HCT116 (cell line): ENCODE data around the gene TNIK. TPM values are rescaled to one million over a fixed set of nuclear protein-coding genes. Genes with fewer than 3 reads are reported as not detected.

Source experiments
- ATAC-seq: fragments of 200-7000 bp; cut with Tn5 transposase; 2 replicates; pipeline ENCODE4 v1.9.1; 2020; ENCODE audit warnings: mild to moderate bottlenecking, moderate library complexity
- BruUV-seq: library from RNA; stranded (reverse); fragments of 400-500 nt; replicated peaks from 2 replicates; lab custom pipeline; 2021; lab: Mats Ljungman, UMichigan
- CTCF ChIA-PET: fragments of 300-600 bp; sonication (Branson Sonifier 250); formaldehyde crosslinking; loops from one replicate; lab custom pipeline; 2021; ENCODE audit warnings: antibody characterized with exemption; lab: Charles Lee
- POLR2A ChIA-PET: fragments of 300-600, 350-600 bp; sonication (Branson Sonifier 250); formaldehyde crosslinking; loops from one replicate; lab custom pipeline; 2021; ENCODE audit warnings: antibody characterized with exemption; lab: Charles Lee
- RAD21 ChIA-PET, 2 experiments: fragments of 300-600 bp; sonication (Branson Sonifier 250); formaldehyde crosslinking; loops; one replicate each; lab custom pipeline; 2023; ENCODE audit warnings: low total read pairs in 2 of 2; ENCODE audit not compliant: uncharacterized antibody in 2 of 2, unreplicated experiment in 2 of 2, low non-redundant PET in 1 of 2; lab: Charles Lee
- DNase-seq: peaks from one replicate; pipeline ENCODE4 v3.0.0-alpha.2; 2010; ENCODE audit warnings: low read depth, low spot score
- H2AFZ ChIP-seq: fragments of 200-600 bp; shearing (Covaris generic), sonication (generic); 2 replicates; pipeline ENCODE4 v1.6.1; 2017; ENCODE audit warnings: low read depth, mixed run types, mixed read lengths, antibody characterized with exemption, low read length; ENCODE audit not compliant: poor library complexity, severe bottlenecking
- H3K27ac ChIP-seq: 2 replicates; pipeline ENCODE4 v1.5.1; 2012; ENCODE audit warnings: low read depth, low read length
- H3K27me3 ChIP-seq: fragments of 200-600 bp; sonication (generic); 2 replicates; pipeline ENCODE4 v1.6.1; 2016; ENCODE audit warnings: mixed run types, low read length, mixed read lengths; ENCODE audit not compliant: insufficient read depth
- H3K36me3 ChIP-seq, 2 experiments: fragments of 200-500 bp in 1 of 2; fragments of 200-600 bp in 1 of 2; sonication (Bioruptor generic) in 1 of 2; sonication (generic) in 1 of 2; 2 replicates each; pipeline versions ENCODE4 v1.5.1 to v1.6.1; 2014 to 2016; ENCODE audit warnings: low read length in 2 of 2, inconsistent platforms in 1 of 2, mixed read lengths in 1 of 2, mixed run types in 1 of 2; ENCODE audit not compliant: insufficient read depth in 2 of 2, control insufficient read depth in 1 of 2
- H3K4me1 ChIP-seq, 2 experiments: fragments of 200-600 bp in 1 of 2; sonication (generic) in 1 of 2; 2 replicates each; pipeline versions ENCODE4 v1.5.1 to v1.6.1; 2012 to 2017; ENCODE audit warnings: low read length in 2 of 2, inconsistent platforms in 1 of 2, mild to moderate bottlenecking in 1 of 2, mixed read lengths in 1 of 2, mixed run types in 1 of 2, moderate library complexity in 1 of 2; ENCODE audit not compliant: insufficient read depth in 2 of 2, control insufficient read depth in 1 of 2
- H3K4me2 ChIP-seq: fragments of 200-600 bp; sonication (generic); 2 replicates; pipeline ENCODE4 v1.6.1; 2017; ENCODE audit warnings: mixed run types, low read length, mixed read lengths
- H3K4me3 ChIP-seq, 2 experiments: fragments of 200-600 bp in 1 of 2; sonication (generic) in 1 of 2; replicated peaks in 1 of 2; 2 replicates each; pipeline ENCODE4 v1.5.1; 2011 to 2016; ENCODE audit warnings: low read length in 2 of 2, control low read depth in 1 of 2, low read depth in 1 of 2, mild to moderate bottlenecking in 1 of 2, mixed read lengths in 1 of 2, mixed run types in 1 of 2
- H3K79me2 ChIP-seq: fragments of 200-600 bp; sonication (generic); 2 replicates; pipeline ENCODE4 v1.6.1; 2017; ENCODE audit warnings: mild to moderate bottlenecking, mixed run types, low read length, moderate library complexity, mixed read lengths; ENCODE audit not compliant: insufficient read depth
- H3K9ac ChIP-seq: fragments of 200-600 bp; sonication (generic); 2 replicates; pipeline ENCODE4 v1.6.1; 2016; ENCODE audit warnings: low read length, mixed read lengths
- H3K9me2 ChIP-seq: fragments of 200-600 bp; sonication (generic), shearing (Covaris generic); 2 replicates; pipeline ENCODE4 v1.6.1; 2017; ENCODE audit warnings: mixed run types, mild to moderate bottlenecking, moderate library complexity; ENCODE audit not compliant: insufficient read depth
- H3K9me3 ChIP-seq, 2 experiments: fragments of 200-500 bp in 1 of 2; fragments of 200-600 bp in 1 of 2; sonication (Bioruptor generic) in 1 of 2; sonication (generic) in 1 of 2; 2 replicates each; pipeline ENCODE4 v1.6.1; 2014 to 2017; ENCODE audit warnings: low read length in 2 of 2, mixed read lengths in 2 of 2, inconsistent platforms in 1 of 2, low read depth in 1 of 2, mild to moderate bottlenecking in 1 of 2, mixed run types in 1 of 2, moderate library complexity in 1 of 2; ENCODE audit not compliant: control insufficient read depth in 1 of 2, insufficient read depth in 1 of 2
- H4K20me1 ChIP-seq: fragments of 200-600 bp; sonication (generic), shearing (Covaris generic); 2 replicates; pipeline ENCODE4 v1.6.1; 2017; ENCODE audit warnings: mixed run types, mild to moderate bottlenecking, moderate library complexity; ENCODE audit not compliant: insufficient read depth
- CBX3 ChIP-seq: IDR thresholded peaks from 2 replicates; pipeline ENCODE4 v1.6.1; 2012; ENCODE audit warnings: low read depth
- CTCF ChIP-seq, 3 experiments: fragments of 200-600 bp in 1 of 3; sonication (generic) in 1 of 3; IDR thresholded peaks in 2 of 3; conservative IDR thresholded peaks in 1 of 3; 2 replicates each; pipeline ENCODE4 v1.5.1; 2012 to 2017; ENCODE audit warnings: low read depth in 2 of 3, low read length in 2 of 3, antibody characterized with exemption in 1 of 3, borderline replicate concordance in 1 of 3, control low read depth in 1 of 3, mild to moderate bottlenecking in 1 of 3, mixed read lengths in 1 of 3, mixed run types in 1 of 3, moderate library complexity in 1 of 3; ENCODE audit not compliant: insufficient read depth in 1 of 3
- EGR1 ChIP-seq: IDR thresholded peaks from 2 replicates; pipeline ENCODE4 v1.6.1; 2012; ENCODE audit warnings: low read depth
- EZH2 ChIP-seq: fragments of 200-600 bp; sonication (generic); IDR thresholded peaks from 2 replicates; pipeline ENCODE4 v1.6.1; 2017; ENCODE audit warnings: antibody characterized with exemption, mixed run types
- EZH2phosphoT487 ChIP-seq: fragments of 200-600 bp; IDR thresholded peaks from 2 replicates; pipeline ENCODE4 v1.6.1; 2018; ENCODE audit warnings: antibody characterized with exemption, borderline replicate concordance
- JUND ChIP-seq: IDR thresholded peaks from 2 replicates; pipeline ENCODE4 v1.6.1; 2012
- POLR2A ChIP-seq: IDR thresholded peaks from 2 replicates; pipeline ENCODE4 v1.7.0; 2011; ENCODE audit warnings: borderline replicate concordance; ENCODE audit not compliant: insufficient read depth, insufficient read length; ENCODE audit errors: extremely low read depth
- SP1 ChIP-seq: IDR thresholded peaks from 2 replicates; pipeline ENCODE4 v1.6.1; 2012; ENCODE audit warnings: low read depth
- TCF7L2 ChIP-seq: IDR thresholded peaks from 2 replicates; pipeline ENCODE4 v1.7.0; 2011; ENCODE audit warnings: borderline replicate concordance, inconsistent platforms; ENCODE audit not compliant: insufficient read depth, insufficient read length; ENCODE audit errors: extremely low read depth
- ZBTB33 ChIP-seq: IDR thresholded peaks from 2 replicates; pipeline ENCODE4 v1.6.1; 2011; ENCODE audit warnings: mild to moderate bottlenecking, low read length, moderate library complexity; ENCODE audit not compliant: insufficient replicate concordance; ENCODE audit errors: extremely low read depth
- ZFX ChIP-seq: fragments of 450-650 bp; IDR thresholded peaks from 2 replicates; pipeline ENCODE4 v1.6.1; 2017
- intact Hi-C: fragments of 100-400 bp; cut with micrococcal nuclease; formaldehyde crosslinking; loops from 2 replicates; pipeline ENCODE4 v1.10.0; 2022
- total RNA-seq: library from RNA; stranded (reverse); gene quantifications from one replicate; pipeline ENCODE4 v1.2.1, GENCODE V29; 2021; ENCODE audit not compliant: unreplicated experiment

The TNIK gene
- total RNA-seq, 1 experiment from 2014 or later = 24.1 TPM

DNA sequence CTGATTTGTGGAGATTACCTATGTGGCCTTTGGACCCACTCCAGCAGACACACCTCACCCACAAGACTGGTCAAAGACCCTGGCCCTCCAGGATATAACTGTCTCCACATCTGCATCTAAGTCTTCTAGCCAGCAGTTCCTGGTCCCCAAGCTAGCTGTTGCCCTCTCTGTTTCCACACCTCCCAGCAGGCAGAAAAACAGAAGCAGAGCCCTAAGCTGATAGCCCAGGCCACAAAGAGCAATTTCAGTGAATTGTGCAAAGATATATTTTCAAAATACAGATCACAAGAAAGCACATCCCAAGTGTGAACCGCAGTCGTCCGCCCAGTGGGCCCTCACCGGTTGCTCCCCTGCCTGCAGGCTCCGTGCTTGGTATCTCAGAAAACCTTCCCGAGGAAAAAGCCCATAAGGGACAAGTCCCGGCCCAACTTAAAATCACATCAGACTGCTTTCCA, 2.6 kb downstream of the TNIK start:
- CTCF ChIA-PET = no interaction called here
- Histone ChIP-seq H3K4me2 (no peak overlapping the region), H3K4me1 (peaks cover 12 to 30% of the 10 kb centered on the region in 2 experiments; a peak in 3 of 4 replicates), H3K4me3 (no peak overlapping the region), H3K9me3 (no peaks in the 10 kb centered on the region), H3K9me2 (no peaks in the 10 kb centered on the region), H3K27ac (no peak overlapping the region), H3K9ac (no peak overlapping the region), H3K36me3 (no peaks in the 10 kb centered on the region), H2AFZ (no peak overlapping the region), H3K27me3 (no peaks in the 10 kb centered on the region), H4K20me1 (no peaks in the 10 kb centered on the region), H3K79me2 (no peaks in the 10 kb centered on the region)
- POLR2A ChIA-PET = no interaction called here
- no peak for ATAC-seq
- BruUV-seq = no TSS peak
- intact Hi-C loops = no loop called here
- no peak for DNase-seq
- RAD21 ChIA-PET = no interaction called here
- TF ChIP-seq EZH2 = no peak
- TF ChIP-seq EGR1 = no peak
- no peak for TF ChIP-seq ZFX
- TF ChIP-seq CTCF (IDR thresholded peaks at IDR 0.05 in 2 of 3, conservative IDR thresholded peaks at IDR 0.05 in 1 of 3; ENCODE audit: borderline replicate concordance in 1 of 3, insufficient read depth in 1 of 3, low read depth in 2 of 3, low read length in 2 of 3) = no peak
- TF ChIP-seq POLR2A = no peak
- no peak for TF ChIP-seq CBX3
- no peak for TF ChIP-seq ZBTB33
- TF ChIP-seq TCF7L2 = no peak
- no peak for TF ChIP-seq EZH2phosphoT487
- no peak for TF ChIP-seq JUND
- TF ChIP-seq SP1 = no peak
